Mucosa of gallbladder (tissue), 1 donor: Measurements from ENCODE around the gene DBF4B. TPM values are rescaled to one million over a fixed set of nuclear protein-coding genes. Genes with fewer than 3 reads are reported as not detected.
"Not testable (repeated sequence)": the region's sequence is repeated elsewhere in the genome, so short reads cannot be mapped to it uniquely, and the experiment has no call there.

ENCODE experiments used
- DNase-seq: peaks from one replicate; pipeline ENCODE4 v3.0.0-alpha.2; 2020; ENCODE audit warnings: low spot score
- total RNA-seq: library from RNA; stranded (reverse); gene quantifications from one replicate; pipeline ENCODE4 v1.2.1, GENCODE V29; 2021
- donor health status: DM: no; HTN: no; CAD: no.

The DBF4B gene
- total RNA-seq, 1 donor from 2014 or later = 8.9 TPM

GRCh38 chr17:44734272-44734671, 25.8 kb downstream of the DBF4B start:
- no peak for DNase-seq

GRCh38 chr17:44736551-44737240, 28.2 kb downstream of the DBF4B start:
- DNase-seq = no peak

- DNase-seq = no peak
Observed at GRCh38 chr17:44738214-44738906, 29.9 kb downstream of the DBF4B start.

GRCh38 chr17:44741316-44741715, 32.9 kb downstream of the DBF4B start:
- no peak for DNase-seq

- DNase-seq = no peak
Observed at GRCh38 chr17:44745301-44745700, 36.8 kb downstream of the DBF4B start.

- not testable (repeated sequence) for DNase-seq
Observed at GRCh38 chr17:44745738-44746137, 37.3 kb downstream of the DBF4B start.

GRCh38 chr17:44747566-44747965, 39.1 kb downstream of the DBF4B start:
- DNase-seq = no peak

GRCh38 chr17:44749076-44749979, 40.9 kb downstream of the DBF4B start:
- DNase-seq = no peak

- DNase-seq = no peak
Observed at GRCh38 chr17:44749980-44750318, 41.5 kb downstream of the DBF4B start.

GRCh38 chr17:44751331-44751730, 42.9 kb downstream of the DBF4B start:
- no peak for DNase-seq

GRCh38 chr17:44751806-44752205, 43.3 kb downstream of the DBF4B start:
- DNase-seq = no peak

GRCh38 chr17:44752953-44753861, 44.7 kb downstream of the DBF4B start:
- DNase-seq = no peak

- no peak for DNase-seq
Observed at GRCh38 chr17:44754276-44754675, 45.8 kb downstream of the DBF4B start.

GRCh38 chr17:44755180-44755579, 46.7 kb downstream of the DBF4B start:
- DNase-seq = not testable (repeated sequence)

- no peak for DNase-seq
Observed at GRCh38 chr17:44757045-44757917, 48.8 kb downstream of the DBF4B start.

GRCh38 chr17:44757918-44758413, 49.5 kb downstream of the DBF4B start:
- DNase-seq = no peak

GRCh38 chr17:44758414-44759085, 50.1 kb downstream of the DBF4B start, which contains the start of gene ADAM11:
Gene ADAM11, plus strand, starts transcription at chr17:44758988. Its CDS starts 212 bp downstream, at chr17:44759200.
- no peak for DNase-seq

GRCh38 chr17:44759086-44759915, 50.8 kb downstream of the DBF4B start:
- no peak for DNase-seq

- no peak for DNase-seq
Observed at GRCh38 chr17:44759916-44760243, 51.4 kb downstream of the DBF4B start.
